ENCODE data around the gene ERVW-1. TPM values are rescaled to one million over a fixed set of nuclear protein-coding genes. Genes with fewer than 3 reads are reported as not detected.

ERVW-1 gene
- total RNA-seq, 1 donor, result not detected

DNA sequence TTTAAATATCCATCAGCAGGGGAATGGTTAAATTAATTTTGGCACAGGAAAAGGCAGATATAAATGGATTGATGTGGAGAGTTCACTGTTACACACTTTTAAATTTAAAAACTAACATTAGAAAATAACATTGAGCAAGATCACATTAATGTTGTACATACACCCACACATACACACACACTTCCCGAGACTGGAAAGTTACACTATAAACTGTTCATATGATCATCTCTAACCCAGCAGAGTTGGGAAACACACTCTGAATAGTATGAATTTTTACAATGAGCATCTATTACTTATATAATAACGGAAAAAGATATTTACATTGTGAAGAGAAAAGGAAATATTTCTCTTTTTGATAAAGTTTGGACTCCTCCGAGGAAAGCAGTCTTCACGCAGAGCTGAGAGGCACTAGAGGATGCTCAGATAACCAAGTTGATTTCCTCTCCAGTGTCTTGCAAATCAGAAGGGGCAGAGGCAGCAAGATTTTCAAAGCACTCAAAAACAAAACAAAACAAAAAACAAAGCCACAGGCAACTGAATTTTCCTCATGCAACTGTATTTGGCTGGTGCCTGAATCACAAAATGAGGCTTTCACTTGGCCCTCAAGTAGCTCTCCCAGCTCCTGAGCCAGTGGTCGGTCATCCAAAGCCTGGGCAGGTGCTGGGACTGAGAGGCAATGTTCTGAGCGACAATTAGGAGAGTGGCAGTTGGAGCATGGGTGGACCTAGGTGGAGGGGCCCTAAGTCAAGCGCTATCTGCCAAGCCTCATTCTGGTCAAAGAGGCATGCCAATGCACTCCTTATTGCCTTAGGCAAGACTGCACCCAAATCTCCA lies 40.9 kb downstream of the ERVW-1 start:
- TF ChIP-seq, protein P1, sequence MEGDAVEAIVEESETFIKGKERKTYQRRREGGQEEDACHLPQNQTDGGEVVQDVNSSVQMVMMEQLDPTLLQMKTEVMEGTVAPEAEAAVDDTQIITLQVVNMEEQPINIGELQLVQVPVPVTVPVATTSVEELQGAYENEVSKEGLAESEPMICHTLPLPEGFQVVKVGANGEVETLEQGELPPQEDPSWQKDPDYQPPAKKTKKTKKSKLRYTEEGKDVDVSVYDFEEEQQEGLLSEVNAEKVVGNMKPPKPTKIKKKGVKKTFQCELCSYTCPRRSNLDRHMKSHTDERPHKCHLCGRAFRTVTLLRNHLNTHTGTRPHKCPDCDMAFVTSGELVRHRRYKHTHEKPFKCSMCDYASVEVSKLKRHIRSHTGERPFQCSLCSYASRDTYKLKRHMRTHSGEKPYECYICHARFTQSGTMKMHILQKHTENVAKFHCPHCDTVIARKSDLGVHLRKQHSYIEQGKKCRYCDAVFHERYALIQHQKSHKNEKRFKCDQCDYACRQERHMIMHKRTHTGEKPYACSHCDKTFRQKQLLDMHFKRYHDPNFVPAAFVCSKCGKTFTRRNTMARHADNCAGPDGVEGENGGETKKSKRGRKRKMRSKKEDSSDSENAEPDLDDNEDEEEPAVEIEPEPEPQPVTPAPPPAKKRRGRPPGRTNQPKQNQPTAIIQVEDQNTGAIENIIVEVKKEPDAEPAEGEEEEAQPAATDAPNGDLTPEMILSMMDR (IDR thresholded peaks at IDR 0.05; ENCODE audit: insufficient read depth, low read length), result no peak
- DNase-seq (ENCODE audit: low read depth), result no peak
- H3K4me3 ChIP-seq (ENCODE audit: low read depth, low read length), result no peak overlapping the region

DNA sequence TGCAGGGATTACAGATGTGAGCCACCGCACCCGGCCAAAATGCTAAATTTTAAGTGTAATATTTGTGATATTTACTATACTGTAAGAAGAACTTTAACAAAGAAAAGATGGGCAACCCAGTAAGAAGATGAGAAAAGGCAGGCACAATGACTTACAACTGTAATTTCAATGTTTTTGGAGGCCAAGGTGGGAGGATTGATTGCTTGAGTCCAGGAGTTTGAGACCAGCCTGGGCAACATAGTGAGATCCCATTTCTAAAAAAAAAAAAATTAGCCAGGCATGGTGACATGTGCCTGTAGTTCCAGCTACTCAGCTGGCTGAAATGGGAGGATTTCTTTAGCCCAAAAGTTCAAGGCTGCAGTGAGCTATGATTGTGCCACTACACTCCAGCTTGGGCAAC lies 42.2 kb downstream of the ERVW-1 start:
- no peak overlapping the region for H3K4me3 ChIP-seq (ENCODE audit: low read depth, low read length)
- TF ChIP-seq, protein P1 (IDR thresholded peaks at IDR 0.05; ENCODE audit: insufficient read depth, low read length), result no peak
- DNase-seq (ENCODE audit: low read depth), result no peak

DNA sequence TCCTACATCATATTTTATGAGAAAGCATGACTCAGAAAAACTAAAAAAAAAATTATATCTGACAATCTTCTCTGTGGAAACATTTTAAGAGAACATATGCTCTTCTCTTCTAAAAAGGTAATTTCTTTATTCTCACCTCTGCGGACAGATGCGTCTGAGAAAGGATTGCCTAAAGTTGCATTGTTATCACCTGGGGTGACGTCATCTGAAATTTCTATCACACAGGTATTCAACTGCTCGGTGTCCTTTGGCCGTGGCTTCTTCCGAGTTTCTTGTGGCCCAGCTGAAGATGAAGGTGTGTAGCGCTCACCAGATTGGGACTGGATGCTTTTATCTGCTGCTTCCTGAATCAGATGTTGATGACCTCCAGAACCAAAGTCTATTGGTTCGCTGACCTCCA lies 44.7 kb downstream of the ERVW-1 start:
- TF ChIP-seq, protein P1 (IDR thresholded peaks at IDR 0.05; ENCODE audit: insufficient read depth, low read length), result no peak
- DNase-seq (ENCODE audit: low read depth), result no peak
- no peak overlapping the region for H3K4me3 ChIP-seq (ENCODE audit: low read depth, low read length)

DNA sequence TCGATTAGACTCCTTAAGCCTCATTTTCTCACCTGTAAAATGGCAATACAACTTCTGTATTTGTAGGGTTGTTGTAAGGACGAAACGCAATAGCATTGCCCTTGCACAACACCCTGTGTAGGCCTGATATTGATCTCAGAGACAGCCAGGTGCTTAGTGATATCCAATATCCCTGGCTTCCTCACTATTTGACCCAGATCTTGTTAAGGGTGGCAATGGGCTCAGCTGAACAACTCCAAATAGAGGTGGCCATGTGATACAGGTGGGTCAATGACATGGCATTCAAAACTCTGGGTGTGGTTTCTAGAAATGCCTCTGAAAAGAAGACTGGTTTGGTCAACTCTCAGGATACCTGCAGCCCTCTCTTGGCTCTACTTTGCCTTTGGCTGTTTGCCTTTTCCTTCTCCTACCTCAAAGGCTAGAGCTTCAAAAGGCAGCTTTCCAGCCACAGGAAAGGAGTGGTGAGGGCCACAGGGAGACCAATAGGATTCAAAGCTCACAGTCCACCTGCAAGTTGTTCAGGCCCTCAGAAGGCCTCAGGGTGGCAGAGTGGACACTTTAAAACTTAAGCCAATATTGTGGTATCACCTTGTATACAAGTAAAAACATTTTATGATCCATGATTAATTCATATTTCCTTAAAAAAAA lies 45.3 kb downstream of the ERVW-1 start:
- no peak overlapping the region for H3K4me3 ChIP-seq (ENCODE audit: low read depth, low read length)
- TF ChIP-seq, protein P1 (IDR thresholded peaks at IDR 0.05; ENCODE audit: insufficient read depth, low read length), result no peak
- DNase-seq (ENCODE audit: low read depth), result no peak

DNA sequence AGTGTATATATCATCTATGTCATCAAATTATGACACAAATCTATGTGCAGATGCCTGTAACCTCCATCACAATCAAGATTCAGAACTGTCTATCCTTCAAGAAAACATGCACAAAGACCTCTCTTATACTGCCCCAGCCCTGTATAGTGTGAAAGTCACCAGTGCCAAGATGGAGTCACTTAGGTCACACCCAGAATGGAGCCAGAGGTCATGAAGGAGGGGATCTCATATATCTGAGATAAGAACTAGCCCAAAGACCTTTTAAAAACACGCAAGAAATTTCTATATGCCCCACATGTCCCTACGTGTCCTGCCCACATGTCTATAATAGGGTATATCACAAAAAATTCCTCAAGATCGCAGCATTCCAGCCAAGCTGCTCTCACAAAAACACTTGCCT lies 50.6 kb downstream of the ERVW-1 start:
- TF ChIP-seq, protein P1 (IDR thresholded peaks at IDR 0.05; ENCODE audit: insufficient read depth, low read length), result no peak
- no peak overlapping the region for H3K4me3 ChIP-seq (ENCODE audit: low read depth, low read length)
- DNase-seq (ENCODE audit: low read depth), result no peak

DNA sequence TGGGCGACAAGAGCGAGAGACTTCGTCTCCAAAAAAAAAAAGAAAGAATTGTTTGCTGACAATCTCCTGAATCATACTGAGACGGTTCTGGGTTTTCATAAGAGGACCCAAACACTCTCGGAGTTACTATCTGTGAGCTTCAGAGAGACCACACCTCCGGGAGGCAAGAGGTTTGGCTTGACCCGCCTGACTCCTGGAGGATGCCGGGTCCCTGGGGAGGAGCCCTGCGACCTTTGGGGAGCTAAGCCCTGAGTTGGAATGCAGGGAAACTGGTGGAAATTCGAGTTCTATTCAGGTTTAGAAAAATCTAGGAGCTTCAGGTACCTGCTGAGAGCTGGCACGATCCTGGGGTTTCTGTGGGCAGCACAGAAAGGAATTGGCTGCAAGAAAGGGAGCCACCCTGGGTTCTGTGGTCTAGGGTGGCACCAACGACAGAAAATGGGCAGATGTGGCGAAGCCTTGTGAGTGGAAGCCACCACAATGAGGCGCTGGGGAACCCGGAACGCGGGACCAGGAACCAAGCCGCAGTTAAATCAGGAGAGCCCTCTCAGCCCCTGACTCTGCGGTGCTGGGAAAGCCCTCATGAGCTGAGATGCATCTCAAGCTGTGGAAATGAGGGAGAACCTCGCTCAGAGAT lies 52.3 kb downstream of the ERVW-1 start:
- H3K4me3 ChIP-seq (ENCODE audit: low read depth, low read length), result no peak overlapping the region
- DNase-seq (ENCODE audit: low read depth), result no peak
- TF ChIP-seq, protein P1 (IDR thresholded peaks at IDR 0.05; ENCODE audit: insufficient read depth, low read length), result no peak
